T-helper 2 cell treated with Interferon-gamma antibody and Interleukin-4, amounts not matched to agents 100 ng/mL and 5 ng/mL, for 36 hours (primary cell): ENCODE data around the gene GSE1. TPM values are rescaled to one million over a fixed set of nuclear protein-coding genes. Genes with fewer than 3 reads are reported as not detected.

Experiments
- intact Hi-C: fragments of 100-400 bp; cut with micrococcal nuclease; formaldehyde crosslinking; loops from one replicate; pipeline ENCODE4 v1.15.1; 2023
- total RNA-seq: library from RNA; stranded (reverse); gene quantifications from 2 replicates; pipeline ENCODE4 v1.2.3, GENCODE V29; 2022

GSE1 gene
- total RNA-seq, 1 donor from 2014 or later = 56.9 TPM

GRCh38 chr16:85629853-85630252, 16.7 kb downstream of the GSE1 start:
- intact Hi-C loops = no loop called here

- intact Hi-C loops = no loop called here
Observed at GRCh38 chr16:85631230-85631629, 18.1 kb downstream of the GSE1 start.

DNA sequence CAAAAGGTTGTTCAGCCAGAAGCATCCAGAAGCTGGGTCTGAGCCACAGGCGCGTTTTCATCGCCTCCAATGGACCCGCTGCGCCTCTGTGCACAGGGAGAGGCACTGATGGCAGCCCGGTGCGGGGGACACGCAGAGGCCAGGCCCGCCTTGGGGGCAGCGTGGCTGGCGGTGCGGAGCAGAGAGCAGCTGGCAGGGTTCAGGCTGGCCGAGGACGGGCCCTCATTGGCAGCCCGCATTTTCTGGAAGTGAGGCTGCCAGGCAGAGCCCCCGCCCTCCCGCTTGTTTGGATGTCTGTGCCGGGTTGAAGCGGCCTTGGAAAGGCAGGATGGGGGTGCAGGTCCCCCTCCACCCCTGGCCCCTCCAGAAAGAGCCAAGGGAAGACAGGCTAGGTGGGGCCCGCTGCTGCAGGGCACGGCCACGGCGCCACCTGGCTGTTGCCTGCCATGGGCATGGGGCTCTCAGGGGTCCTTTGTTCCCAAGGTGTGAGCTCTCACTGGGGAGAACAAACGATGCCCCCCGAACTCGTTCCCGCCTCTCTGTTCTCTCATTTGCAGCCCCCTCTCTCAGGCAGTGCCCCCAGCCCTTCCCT, 18.8 kb downstream of the GSE1 start:
- intact Hi-C loops = no loop called here

DNA sequence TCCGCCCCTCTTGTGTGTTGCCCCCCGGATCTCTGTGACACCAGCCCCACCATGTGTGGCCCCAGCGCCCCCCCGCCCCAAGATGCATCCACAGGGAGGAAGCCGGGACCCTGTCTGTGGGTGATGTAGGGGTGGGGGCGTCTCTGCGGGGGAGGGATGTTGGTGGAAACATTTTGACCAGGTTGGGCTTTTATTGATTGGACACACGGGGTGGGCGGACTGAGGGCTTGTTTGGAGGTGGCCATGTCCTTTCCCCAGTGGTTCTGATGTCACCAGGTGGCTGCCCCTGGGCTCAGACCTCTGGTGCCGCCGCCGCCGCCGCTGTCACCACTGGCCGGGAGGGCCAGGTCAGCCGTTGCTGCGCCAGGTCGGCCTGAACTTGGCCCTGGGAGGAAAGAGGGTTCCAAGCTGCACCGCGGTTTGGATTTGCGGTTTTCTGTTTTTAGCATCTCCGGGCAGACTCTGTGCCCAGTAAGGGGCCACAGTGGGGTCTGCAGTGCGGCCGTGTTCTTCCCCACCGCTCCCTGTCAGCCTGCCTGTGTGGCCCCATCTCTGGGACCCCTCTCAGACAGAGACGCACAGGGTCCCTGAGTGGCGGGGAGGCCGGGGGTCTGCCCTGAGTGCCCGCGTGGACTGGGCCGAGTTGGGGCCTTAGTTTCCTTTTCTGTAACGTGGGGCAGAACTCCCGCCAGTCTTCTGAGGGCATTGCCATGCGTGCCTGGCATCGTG, 19.8 kb downstream of the GSE1 start:
- intact Hi-C loops = no loop called here

GRCh38 chr16:85633438-85633743, 20.3 kb downstream of the GSE1 start:
- intact Hi-C loops = no loop called here

- intact Hi-C loops = no loop called here
Observed at GRCh38 chr16:85633888-85634287, 20.8 kb downstream of the GSE1 start.

- intact Hi-C loops = no loop called here
Observed at GRCh38 chr16:85634747-85635544, 21.8 kb downstream of the GSE1 start.

DNA sequence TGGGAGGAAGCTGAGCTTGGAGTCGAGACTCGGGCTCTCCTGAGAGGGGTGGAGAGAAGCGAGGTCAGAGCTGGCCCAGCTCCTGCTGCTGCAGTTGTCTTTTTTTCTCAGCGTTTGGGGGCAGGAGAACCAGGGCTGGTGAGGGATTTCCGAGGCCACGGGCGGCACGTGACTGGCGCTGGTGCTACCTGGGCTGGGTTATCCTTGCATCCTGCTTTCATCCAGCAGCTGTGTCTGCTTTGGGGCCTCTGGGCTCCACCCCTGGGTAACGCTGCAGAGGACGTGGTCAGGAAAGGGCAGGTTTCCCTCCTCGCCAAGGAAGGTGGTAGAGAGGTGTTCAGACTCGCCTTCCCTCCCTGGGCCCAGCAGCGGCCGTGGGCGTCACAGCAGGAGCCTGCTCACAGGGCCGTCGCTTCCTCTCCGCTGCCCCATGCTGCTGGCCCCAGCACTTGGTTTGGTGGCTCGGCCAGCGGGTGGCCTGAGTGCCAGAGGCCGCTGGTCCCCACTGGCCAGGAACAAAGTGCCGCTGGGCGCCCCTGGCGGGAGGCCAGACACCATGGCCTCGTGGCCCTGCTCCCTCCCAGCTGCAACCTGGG, 22.5 kb downstream of the GSE1 start:
- intact Hi-C loops = no loop called here

DNA sequence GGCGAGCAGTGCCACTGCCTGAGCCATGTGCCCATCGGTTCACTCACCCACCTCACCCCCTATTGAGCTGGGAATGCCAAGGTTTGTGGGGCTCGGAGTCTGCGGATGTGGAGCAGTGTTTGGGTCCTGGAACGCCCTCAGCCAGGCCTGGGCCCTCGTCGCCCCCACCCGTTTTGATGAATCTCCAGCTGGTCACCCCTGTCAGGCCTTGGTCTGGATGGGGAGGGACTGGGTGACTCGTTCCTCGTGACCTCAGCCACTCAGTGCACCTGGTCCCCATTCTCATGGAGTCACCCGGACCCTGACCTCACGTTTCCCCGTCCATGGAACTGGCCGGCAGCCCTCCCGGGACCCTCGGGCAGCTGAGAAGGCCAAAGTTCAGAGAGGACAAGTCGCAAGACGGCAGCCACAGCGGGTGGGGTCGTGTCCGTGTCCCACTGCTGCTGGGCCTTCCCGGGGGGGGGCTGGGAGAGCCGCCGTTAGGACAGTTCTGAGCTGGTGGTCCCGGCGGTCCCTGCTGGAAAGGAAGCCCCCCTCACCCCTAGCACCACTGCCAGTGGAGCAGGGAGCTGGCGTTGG, 23.2 kb downstream of the GSE1 start:
- intact Hi-C loops = no loop called here

DNA sequence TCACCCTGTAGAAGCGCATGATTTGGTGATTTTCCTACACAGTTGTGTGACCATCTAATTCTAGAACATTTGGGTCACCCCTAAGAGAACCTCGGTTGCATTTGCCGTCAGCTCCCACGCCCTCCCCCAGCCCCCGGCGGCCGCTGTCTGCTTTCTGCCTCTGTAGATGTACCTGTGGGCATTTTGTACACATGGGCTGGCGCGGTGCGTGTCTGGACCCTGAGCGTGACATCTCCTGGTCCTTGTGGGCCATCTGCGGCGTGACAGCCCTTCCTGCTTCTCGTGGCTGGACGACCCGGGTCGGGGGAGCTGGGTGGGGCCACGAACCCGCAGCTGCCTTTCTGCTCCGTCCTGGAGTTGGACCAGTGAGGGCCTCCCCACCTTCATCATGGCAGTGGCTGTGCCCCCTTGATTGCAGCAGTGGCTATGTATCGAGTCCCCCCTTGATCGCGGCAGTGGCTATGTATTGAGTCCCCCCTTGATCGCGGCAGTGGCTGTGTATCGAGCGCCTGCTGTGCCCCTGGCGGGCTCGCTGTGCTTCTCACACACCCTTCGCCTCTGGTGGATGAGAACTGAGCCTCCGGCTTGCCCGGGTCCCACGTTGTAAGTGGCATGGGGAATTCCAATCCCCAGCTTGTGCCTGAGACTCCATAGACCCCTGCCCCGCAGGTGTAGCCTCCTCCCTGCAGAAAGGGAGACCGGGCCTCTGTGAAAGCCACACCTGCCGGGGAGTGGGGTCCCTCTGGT, 24.1 kb downstream of the GSE1 start:
- intact Hi-C loops = no loop called here

DNA sequence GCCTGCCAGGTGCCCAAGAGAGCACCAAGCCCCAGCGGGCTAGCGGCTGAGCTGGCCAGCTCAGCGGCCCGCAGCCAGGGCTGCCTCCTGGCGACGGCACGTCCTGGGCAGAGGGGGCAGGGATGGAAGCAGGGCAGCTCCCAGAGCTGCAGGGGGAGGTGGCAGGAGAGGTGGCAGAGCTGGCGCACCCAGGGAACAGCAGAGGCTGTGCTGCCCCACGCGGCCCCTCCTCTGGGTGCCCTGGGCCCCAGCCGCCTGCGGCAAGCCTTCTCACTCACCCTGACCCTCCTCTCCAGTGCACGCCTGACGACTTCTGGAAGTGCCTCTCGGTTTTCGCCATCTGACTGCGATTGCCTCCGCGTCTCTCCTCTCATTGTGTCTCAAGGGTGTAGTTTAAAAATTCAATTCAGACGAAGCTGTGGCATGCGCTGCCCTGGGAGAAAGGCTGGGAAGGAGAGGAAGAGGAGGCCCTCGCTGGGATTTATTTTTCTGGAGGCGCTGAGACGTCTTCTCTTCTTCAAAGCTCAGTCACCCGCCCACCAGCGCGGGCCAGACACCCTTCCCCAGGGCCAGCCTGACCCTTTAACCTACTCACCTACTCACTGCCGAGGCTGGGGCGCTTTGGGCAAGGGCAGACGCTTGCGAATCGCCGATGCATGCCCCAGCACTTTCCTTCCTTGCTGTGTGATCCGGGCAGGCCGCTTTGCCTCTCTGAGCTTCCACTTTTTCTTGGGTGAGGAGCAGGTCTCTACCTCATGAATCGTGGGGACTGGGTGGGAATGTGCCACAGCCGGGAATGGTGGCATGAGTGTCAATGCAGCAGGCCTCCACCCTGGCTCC, 24.9 kb downstream of the GSE1 start:
- intact Hi-C loops = no loop called here

DNA sequence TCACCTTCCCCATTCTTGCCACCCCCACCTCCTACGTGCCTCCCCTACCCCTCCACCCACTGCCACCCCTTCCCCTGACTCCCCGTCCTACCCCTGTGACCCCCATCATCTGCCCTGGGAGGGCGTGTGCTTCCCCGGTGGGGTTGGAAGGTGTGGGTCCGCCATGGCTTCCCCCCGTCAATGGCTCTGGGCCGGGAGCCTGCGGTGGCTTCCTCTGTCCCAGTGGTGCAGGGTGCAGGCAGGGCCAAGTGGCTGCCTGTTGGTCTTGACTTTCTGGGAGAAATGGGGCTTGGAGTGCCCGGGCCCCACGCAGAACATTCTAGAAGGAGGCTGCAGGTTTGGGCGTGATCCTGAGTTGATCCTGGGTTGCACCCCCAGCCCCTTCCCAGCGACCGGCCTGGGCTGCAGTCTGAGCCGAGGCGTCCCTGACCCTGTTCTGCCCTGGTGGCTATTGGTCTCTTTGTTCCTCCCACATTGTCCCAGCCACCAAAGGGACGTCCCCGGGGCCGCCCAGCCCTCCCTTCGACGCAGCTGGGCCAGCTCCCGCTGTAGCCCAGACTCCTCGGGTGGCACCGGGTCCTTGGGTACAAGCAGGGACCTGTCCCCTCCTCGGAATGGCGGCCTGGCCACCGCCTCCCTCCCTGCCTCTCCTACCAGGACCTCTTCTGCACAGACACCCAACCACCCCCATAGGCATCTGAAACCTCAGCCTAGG, 25.7 kb downstream of the GSE1 start:
- intact Hi-C loops = no loop called here

DNA sequence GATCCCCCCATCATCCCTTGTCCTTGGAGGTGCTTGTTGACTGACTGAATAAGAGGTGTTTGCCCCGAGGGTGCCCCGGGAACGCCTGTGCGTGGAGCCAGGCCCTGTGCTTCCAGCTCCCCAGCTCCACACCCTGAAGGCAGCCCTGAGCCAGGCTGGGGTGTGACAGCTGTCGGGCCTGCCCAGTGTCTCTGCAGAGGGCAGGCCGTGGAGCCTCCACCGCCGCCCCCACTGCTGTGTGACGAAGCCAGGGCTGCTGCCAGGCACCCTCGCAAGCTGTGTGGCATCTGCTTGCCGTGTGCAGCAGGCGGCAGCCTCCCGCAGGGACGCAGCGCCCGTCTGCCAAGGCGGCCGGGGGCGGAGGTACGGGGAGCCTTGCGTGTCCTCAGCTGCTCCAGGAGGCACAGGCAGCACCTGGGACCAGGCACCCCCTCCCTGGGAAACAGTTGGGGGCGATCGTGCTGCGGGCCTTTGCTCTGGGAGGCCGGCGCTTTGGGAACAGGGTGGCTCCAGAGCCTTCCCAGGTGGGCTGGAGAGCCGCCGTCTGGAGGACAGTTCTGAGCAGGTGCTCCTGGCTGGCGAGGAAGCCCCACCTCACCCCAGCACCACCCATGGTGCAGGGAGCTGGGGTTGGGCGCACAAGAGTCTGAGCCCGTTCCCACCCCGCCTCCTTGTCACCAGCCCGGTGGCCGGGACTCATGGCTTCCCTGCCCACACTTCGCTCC, 26.6 kb downstream of the GSE1 start:
- intact Hi-C loops = no loop called here

DNA sequence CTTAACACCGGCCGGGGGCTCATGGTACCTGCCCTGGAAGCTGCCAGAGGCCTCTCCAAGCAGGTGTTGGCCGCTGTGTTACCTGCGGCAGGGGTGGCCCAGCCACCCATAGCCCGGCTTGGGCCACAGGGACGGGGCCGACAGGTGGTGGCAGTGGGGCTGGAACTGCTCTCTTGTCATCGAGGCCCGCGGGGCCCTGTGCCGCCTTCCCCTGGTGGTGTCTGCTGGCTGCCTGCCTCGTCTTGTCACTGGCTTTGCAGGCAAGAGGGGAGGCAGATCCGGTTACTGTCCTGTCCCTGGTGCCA, 27.1 kb downstream of the GSE1 start:
- intact Hi-C loops = no loop called here

GRCh38 chr16:85640585-85640984, 27.5 kb downstream of the GSE1 start:
- intact Hi-C loops = no loop called here

DNA sequence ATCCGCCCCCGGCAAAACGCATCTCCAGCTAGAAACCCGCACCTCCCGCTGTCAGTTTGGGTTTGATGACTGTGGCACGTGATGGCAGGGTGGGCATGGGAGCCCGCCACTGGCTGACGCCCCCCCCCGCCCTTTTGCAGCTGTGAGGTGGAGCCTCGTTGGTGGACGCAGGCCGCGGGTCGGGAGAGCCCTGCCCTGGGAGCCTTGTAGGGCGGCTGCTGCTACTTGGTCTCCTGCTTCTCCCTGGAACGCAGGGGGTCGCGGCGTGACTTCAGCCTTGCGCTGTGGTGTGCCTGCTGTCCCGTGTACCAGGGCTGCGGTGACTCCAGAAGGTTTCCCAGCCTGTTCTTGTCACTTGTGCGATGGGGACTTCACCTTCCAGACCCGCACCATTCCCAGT, 28.2 kb downstream of the GSE1 start:
- intact Hi-C loops = no loop called here

- intact Hi-C loops = no loop called here
Observed at GRCh38 chr16:85641776-85642176, 28.7 kb downstream of the GSE1 start.

DNA sequence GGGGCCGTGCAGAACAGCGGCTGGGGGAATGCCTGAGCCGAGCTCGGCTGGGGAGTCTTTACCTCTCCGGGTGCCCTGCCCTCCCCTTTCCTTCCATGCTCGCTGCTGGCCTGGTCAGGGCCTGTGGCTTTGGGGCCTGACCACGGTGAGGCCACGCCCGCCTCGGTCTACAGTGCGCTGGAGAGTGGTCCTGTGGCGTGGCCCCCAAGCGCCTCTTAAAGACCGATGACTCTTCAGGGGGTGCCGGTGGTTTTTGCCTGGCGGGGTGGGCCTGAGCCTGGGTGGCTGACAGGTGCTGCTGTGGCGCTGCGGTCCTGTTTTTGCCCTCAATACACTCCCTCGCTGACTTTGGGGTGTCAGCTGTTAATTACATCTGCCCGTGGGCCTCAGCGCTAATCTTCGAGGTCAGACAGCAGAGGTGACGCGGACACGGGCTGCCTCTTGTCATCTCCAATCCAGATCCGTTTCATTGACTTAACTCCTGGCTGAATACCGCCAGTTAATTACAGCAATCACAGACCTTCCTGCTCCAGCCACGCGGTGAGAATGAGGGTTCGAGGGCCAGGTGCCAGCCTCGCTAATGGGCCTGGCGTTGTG, 29.7 kb downstream of the GSE1 start:
- intact Hi-C loops = no loop called here

- intact Hi-C loops = no loop called here
Observed at GRCh38 chr16:85643631-85644030, 30.5 kb downstream of the GSE1 start.
